Testis (tissue), 3 donors: ENCODE data around the gene PBX1. TPM values are rescaled to one million over a fixed set of nuclear protein-coding genes. Genes with fewer than 3 reads are reported as not detected.

Experiments
- DNase-seq: peaks from one replicate; pipeline ENCODE4 v3.0.0-alpha.2; 2019
- H3K27ac ChIP-seq, 2 donors: fragments of 200-600 bp; sonication (generic); one replicate each; pipeline ENCODE4 v1.5.1; 2019
- H3K27me3 ChIP-seq: fragments of 200-600 bp; sonication (generic); one replicate; pipeline ENCODE4 v1.5.1; 2019
- H3K36me3 ChIP-seq: fragments of 200-600 bp; sonication (generic); one replicate; pipeline ENCODE4 v1.5.1; 2017; ENCODE audit warnings: low read depth; ENCODE audit errors: missing control alignments
- H3K4me1 ChIP-seq: fragments of 200-600 bp; sonication (generic); one replicate; pipeline ENCODE4 v1.5.1; 2019
- H3K4me3 ChIP-seq, 2 donors: fragments of 200-600 bp; sonication (generic); one replicate each; pipeline ENCODE4 v1.5.1; 2017 to 2019
- H3K9me3 ChIP-seq: fragments of 200-600 bp; sonication (generic); one replicate; pipeline ENCODE4 v1.5.1; 2017
- POLR2A ChIP-seq: fragments of 450-650 bp; IDR thresholded peaks from one replicate; pipeline ENCODE4 v1.6.1; 2017; ENCODE audit warnings: antibody characterized with exemption, mild to moderate bottlenecking, moderate library complexity
- WGBS, 2 donors: methylation state at CpG; one replicate each; pipeline ENCODE4 v1.1.5; 2018; 5-methylcytosine and 5-hydroxymethylcytosine counted together
- intact Hi-C: fragments of 100-400 bp; cut with DNase I; formaldehyde crosslinking; loops from one replicate; pipeline ENCODE4 v1.15.1; 2023; ENCODE audit warnings: low total_unique reads
- polyA plus RNA-seq: library from polyadenylated mRNA; stranded (reverse); fragments of 350-450 nt; fragmentation: Illumina TruSeq; extraction: RNeasy Lipid Tissue Mini Kit (QIAGEN cat#74804); gene quantifications from one replicate; pipeline ENCODE4 v1.2.3, GENCODE V29; 2014; ENCODE audit warnings: low read depth, low replicate concordance; ENCODE audit not compliant: insufficient read depth
- total RNA-seq, 2 donors: library from RNA; depleted of rRNA; stranded (reverse); fragments of >200 nt; gene quantifications; one replicate each; pipeline ENCODE4 v1.2.3, GENCODE V29; 2016
- TF ChIP-seq, protein P1 (sequence below), 3 experiments: fragments of 450-650 bp in 2 of 3; fragments of 200-600 bp in 1 of 3; sonication (generic) in 1 of 3; IDR thresholded peaks; one replicate each; pipeline ENCODE4 v1.5.1; 2016 to 2019; ENCODE audit warnings: antibody characterized with exemption in 3 of 3, mild to moderate bottlenecking in 2 of 3, moderate library complexity in 1 of 3

The PBX1 gene
- total and polyA plus RNA-seq, 3 donors from 2014 or later: 20.2 to 25.0 (median 20.3) TPM

- Histone ChIP-seq H3K27ac (no peak overlapping the region), H3K36me3 (no peaks in the 10 kb centered on the region), H3K27me3 (no peaks in the 10 kb centered on the region), H3K4me1 (no peaks in the 10 kb centered on the region), H3K9me3 (no peaks in the 10 kb centered on the region), H3K4me3 (no peak overlapping the region)
- TF ChIP-seq, protein P1, sequence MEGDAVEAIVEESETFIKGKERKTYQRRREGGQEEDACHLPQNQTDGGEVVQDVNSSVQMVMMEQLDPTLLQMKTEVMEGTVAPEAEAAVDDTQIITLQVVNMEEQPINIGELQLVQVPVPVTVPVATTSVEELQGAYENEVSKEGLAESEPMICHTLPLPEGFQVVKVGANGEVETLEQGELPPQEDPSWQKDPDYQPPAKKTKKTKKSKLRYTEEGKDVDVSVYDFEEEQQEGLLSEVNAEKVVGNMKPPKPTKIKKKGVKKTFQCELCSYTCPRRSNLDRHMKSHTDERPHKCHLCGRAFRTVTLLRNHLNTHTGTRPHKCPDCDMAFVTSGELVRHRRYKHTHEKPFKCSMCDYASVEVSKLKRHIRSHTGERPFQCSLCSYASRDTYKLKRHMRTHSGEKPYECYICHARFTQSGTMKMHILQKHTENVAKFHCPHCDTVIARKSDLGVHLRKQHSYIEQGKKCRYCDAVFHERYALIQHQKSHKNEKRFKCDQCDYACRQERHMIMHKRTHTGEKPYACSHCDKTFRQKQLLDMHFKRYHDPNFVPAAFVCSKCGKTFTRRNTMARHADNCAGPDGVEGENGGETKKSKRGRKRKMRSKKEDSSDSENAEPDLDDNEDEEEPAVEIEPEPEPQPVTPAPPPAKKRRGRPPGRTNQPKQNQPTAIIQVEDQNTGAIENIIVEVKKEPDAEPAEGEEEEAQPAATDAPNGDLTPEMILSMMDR (IDR thresholded peaks at IDR 0.05): no peak
- no peak for TF ChIP-seq POLR2A
- 100% methylated on average over 1 of the region's 1 CpG for WGBS, 2 donors
- DNase-seq: no peak
- intact Hi-C loops: no loop called here
Measured at GRCh38 chr1:164662955-164663354, 104.0 kb downstream of the PBX1 start.

- intact Hi-C loops: no loop called here
- no peak overlapping the region for H3K27ac ChIP-seq
- H3K27me3 ChIP-seq: no peaks in the 10 kb centered on the region
- H3K9me3 ChIP-seq: no peaks in the 10 kb centered on the region
- H3K36me3 ChIP-seq: no peaks in the 10 kb centered on the region
- no peak for DNase-seq
- no peak for TF ChIP-seq POLR2A
- TF ChIP-seq, protein P1 (IDR thresholded peaks at IDR 0.05): no peak
- no peaks in the 10 kb centered on the region for H3K4me1 ChIP-seq
- 93 to 95% methylated on average over 4 of the region's 4 CpGs for WGBS, 2 donors
- H3K4me3 ChIP-seq: no peak overlapping the region
Measured at GRCh38 chr1:164664127-164664526, 105.1 kb downstream of the PBX1 start.

- DNase-seq: no peak
- H3K27ac ChIP-seq: no peak overlapping the region
- H3K4me1 ChIP-seq: peaks cover under 1% of the 10 kb centered on the region
- 87 to 89% methylated on average over 2 of the region's 2 CpGs for WGBS, 2 donors
- intact Hi-C loops: no loop called here
- H3K9me3 ChIP-seq: no peaks in the 10 kb centered on the region
- H3K36me3 ChIP-seq: no peaks in the 10 kb centered on the region
- no peak overlapping the region for H3K4me3 ChIP-seq
- no peak for TF ChIP-seq POLR2A
- TF ChIP-seq, protein P1 (IDR thresholded peaks at IDR 0.05): no peak
- H3K27me3 ChIP-seq: no peaks in the 10 kb centered on the region
Measured at GRCh38 chr1:164667001-164667400, 108.0 kb downstream of the PBX1 start.

DNA sequence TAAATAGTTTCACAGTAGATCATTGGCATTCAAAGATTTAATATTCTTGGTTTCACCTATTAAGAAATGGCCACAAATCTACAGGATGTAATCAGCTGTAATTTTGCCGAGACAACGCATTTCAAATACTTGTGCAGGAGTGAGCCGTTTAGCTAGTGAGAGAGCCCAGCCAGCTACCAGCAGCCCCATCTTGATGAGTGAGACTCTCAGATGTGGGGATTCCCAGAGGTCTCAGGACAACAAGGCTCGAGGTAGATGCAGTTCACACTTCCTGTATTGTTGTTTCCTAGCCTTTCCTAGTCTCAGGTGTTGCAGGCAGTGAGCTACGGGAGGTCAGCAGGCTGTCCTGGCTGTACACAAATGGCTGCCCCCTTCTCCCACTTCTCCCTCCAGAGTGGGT is 108.6 kb downstream of the PBX1 start:
- peaks cover 7% of the 10 kb centered on the region for H3K4me1 ChIP-seq
- no peak overlapping the region for H3K4me3 ChIP-seq
- intact Hi-C loops: no loop called here
- TF ChIP-seq, protein P1 (IDR thresholded peaks at IDR 0.05): no peak
- TF ChIP-seq POLR2A: no peak
- H3K9me3 ChIP-seq: no peaks in the 10 kb centered on the region
- WGBS, 2 donors: 82 to 95% methylated on average over 5 of the region's 5 CpGs
- H3K36me3 ChIP-seq: no peaks in the 10 kb centered on the region
- H3K27me3 ChIP-seq: no peaks in the 10 kb centered on the region
- no peak overlapping the region for H3K27ac ChIP-seq
- no peak for DNase-seq
